NCI-H748 (cell line): Measurements from ENCODE around the gene SCUBE3.

ENCODE experiments used
- DNase-seq: peaks from one replicate; lab custom pipeline; 2025; ENCODE audit not compliant: unreplicated experiment; lab: John Stamatoyannopoulos, UW

Gene SCUBE3

GRCh38 chr6:35238843-35239289 lies 25.1 kb downstream of the SCUBE3 start:
- DNase-seq = no peak

GRCh38 chr6:35239581-35239980 lies 25.8 kb downstream of the SCUBE3 start:
- DNase-seq = no peak

- peak; percentile 76 for DNase-seq
These were observed 27.4 kb downstream of the SCUBE3 start for GRCh38 chr6:35240838-35241801.

GRCh38 chr6:35242486-35242885 lies 28.7 kb downstream of the SCUBE3 start:
- no peak for DNase-seq

- no peak for DNase-seq
These were observed 29.1 kb downstream of the SCUBE3 start for GRCh38 chr6:35242906-35243305.

GRCh38 chr6:35243386-35243958 lies 29.7 kb downstream of the SCUBE3 start:
- DNase-seq = no peak

- no peak for DNase-seq
These were observed 30.8 kb downstream of the SCUBE3 start for GRCh38 chr6:35244551-35244950.

- DNase-seq = no peak
These were observed 34.0 kb downstream of the SCUBE3 start for GRCh38 chr6:35247642-35248231.

- no peak for DNase-seq
These were observed 34.5 kb downstream of the SCUBE3 start for GRCh38 chr6:35248300-35248699.

GRCh38 chr6:35248965-35249364 lies 35.2 kb downstream of the SCUBE3 start:
- no peak for DNase-seq

- DNase-seq = no peak
These were observed 38.2 kb downstream of the SCUBE3 start for GRCh38 chr6:35251949-35252348.

- DNase-seq = no peak
These were observed 39.5 kb downstream of the SCUBE3 start for GRCh38 chr6:35253249-35253648.

GRCh38 chr6:35258336-35258735 lies 44.6 kb downstream of the SCUBE3 start:
- DNase-seq = no peak

GRCh38 chr6:35258858-35259193 lies 45.1 kb downstream of the SCUBE3 start:
- peak; percentile 84 for DNase-seq

- DNase-seq = peak; percentile 99
These were observed 45.6 kb downstream of the SCUBE3 start, which contains the start of gene ZNF76 for GRCh38 chr6:35259194-35259947. Gene ZNF76 (plus strand): TSS chr6:35259735. CDS start chr6:35281152, 21,417 bp downstream.

GRCh38 chr6:35259948-35260590 lies 46.3 kb downstream of the SCUBE3 start:
- DNase-seq = peak; percentile 77

- DNase-seq = no peak
These were observed 47.1 kb downstream of the SCUBE3 start for GRCh38 chr6:35260591-35261570.

GRCh38 chr6:35262596-35262995 lies 48.8 kb downstream of the SCUBE3 start:
- no peak for DNase-seq

GRCh38 chr6:35264550-35265274 lies 51.0 kb downstream of the SCUBE3 start:
- no peak for DNase-seq
